Panc1 (cell line): ENCODE results near the gene TMEM156. TPM values are rescaled to one million over a fixed set of nuclear protein-coding genes. Genes with fewer than 3 reads are reported as not detected.
A peak's percentile ranks its signal among the peaks of the same experiment; 100 is the strongest.

Experiments
- ATAC-seq: fragments of 200-7000 bp; cut with Tn5 transposase; 2 replicates; pipeline ENCODE4 v1.9.1; 2020; ENCODE audit warnings: mild to moderate bottlenecking, moderate library complexity
- BruUV-seq: library from RNA; stranded (reverse); fragments of 400-500 nt; replicated peaks from 2 replicates; lab custom pipeline; 2021; lab: Mats Ljungman, UMichigan
- CTCF ChIA-PET: fragments of 300-600 bp; sonication (Branson Sonifier 250); formaldehyde crosslinking; loops from one replicate; lab custom pipeline; 2022; ENCODE audit warnings: antibody characterized with exemption; lab: Charles Lee
- POLR2A ChIA-PET: fragments of 300-600 bp; sonication (Branson Sonifier 250); formaldehyde crosslinking; loops from one replicate; lab custom pipeline; 2022; ENCODE audit warnings: antibody characterized with exemption; lab: Charles Lee
- DNase-seq: peaks from one replicate; pipeline ENCODE4 v3.0.0-alpha.2; 2010; ENCODE audit warnings: low read depth, low spot score
- H3K27ac ChIP-seq: 2 replicates; pipeline ENCODE4 v1.5.1; 2011; ENCODE audit warnings: mild to moderate bottlenecking, low read length, inconsistent platforms
- H3K27me3 ChIP-seq: fragments of 200-500 bp; sonication (Bioruptor generic); 2 replicates; pipeline ENCODE4 v1.6.0; 2014; ENCODE audit warnings: low read length, inconsistent platforms; ENCODE audit not compliant: control insufficient read depth, insufficient read depth
- H3K36me3 ChIP-seq: fragments of 200-500 bp; sonication (Bioruptor generic); 2 replicates; pipeline ENCODE4 v1.5.1; 2014; ENCODE audit warnings: inconsistent platforms, mild to moderate bottlenecking, low read length, moderate library complexity; ENCODE audit not compliant: control insufficient read depth, insufficient read depth
- H3K4me1 ChIP-seq: 2 replicates; pipeline ENCODE4 v1.5.1; 2011; ENCODE audit warnings: inconsistent platforms, mild to moderate bottlenecking, low read length, moderate library complexity; ENCODE audit not compliant: control insufficient read depth, insufficient read depth
- H3K4me3 ChIP-seq, 2 experiments: 2 replicates each; pipeline ENCODE4 v1.5.1; 2011 to 2012; ENCODE audit warnings: low read depth in 2 of 2, low read length in 2 of 2, mild to moderate bottlenecking in 2 of 2, inconsistent platforms in 1 of 2, moderate library complexity in 1 of 2
- H3K9me3 ChIP-seq: fragments of 200-500 bp; sonication (Bioruptor generic); 2 replicates; pipeline ENCODE4 v1.5.1; 2014; ENCODE audit warnings: low read depth, mild to moderate bottlenecking, inconsistent platforms, low read length, moderate library complexity; ENCODE audit not compliant: control insufficient read depth, insufficient read depth
- CTCF ChIP-seq: fragments of 450-650 bp; IDR thresholded peaks from 2 replicates; pipeline ENCODE4 v1.5.1; 2017; ENCODE audit warnings: mild to moderate bottlenecking
- POLR2AphosphoS5 ChIP-seq: IDR thresholded peaks from 2 replicates; pipeline ENCODE4 v1.6.1; 2012; ENCODE audit warnings: mild to moderate bottlenecking, low read depth, low read length, moderate library complexity
- REST ChIP-seq, 2 experiments: IDR thresholded peaks; 2 replicates each; pipeline ENCODE4 v1.6.1; 2011 to 2012; ENCODE audit warnings: low read depth in 2 of 2, control low read depth in 1 of 2, low read length in 1 of 2, mild to moderate bottlenecking in 1 of 2, moderate library complexity in 1 of 2; ENCODE audit not compliant: insufficient read depth in 1 of 2
- SIN3A ChIP-seq: IDR thresholded peaks from 2 replicates; pipeline ENCODE4 v1.6.1; 2012; ENCODE audit warnings: low read depth, mild to moderate bottlenecking, low read length, moderate library complexity, borderline replicate concordance; ENCODE audit not compliant: insufficient read depth
- TCF7L2 ChIP-seq: IDR thresholded peaks from 2 replicates; pipeline ENCODE4 v1.6.1; 2011; ENCODE audit warnings: mild to moderate bottlenecking, low read depth, low read length, inconsistent platforms
- in situ Hi-C: cut with HindIII; loops from 2 replicates; pipeline ENCODE4 v1.10.0; 2016; ENCODE audit warnings: low sequenced_read_pairs, low pct_unique_long_range_greater_than_20kb
- intact Hi-C: fragments of 100-400 bp; cut with micrococcal nuclease; formaldehyde crosslinking; loops from one replicate; pipeline ENCODE4 v1.10.0; 2022; ENCODE audit not compliant: unreplicated experiment
- total RNA-seq: library from RNA; stranded (reverse); gene quantifications from one replicate; pipeline ENCODE4 v1.2.1, GENCODE V29; 2021; ENCODE audit not compliant: unreplicated experiment

TMEM156 gene
- total RNA-seq, 1 experiment from 2014 or later: 5.8 TPM

GRCh38 chr4:38993683-38994082, 38.5 kb downstream of the TMEM156 start:
- ATAC-seq (no peak), DNase-seq (no peak)
- intact Hi-C loops: no loop called here

GRCh38 chr4:38990241-38990640, 42.0 kb downstream of the TMEM156 start:
- ATAC-seq: no peak
- H3K4me1 ChIP-seq: no peaks in the 10 kb centered on the region
- in situ Hi-C loops: no loop called here
- TF ChIP-seq TCF7L2: no peak
- TF ChIP-seq CTCF: no peak
- no peak for TF ChIP-seq POLR2AphosphoS5
- no peak for TF ChIP-seq SIN3A
- TF ChIP-seq REST (IDR thresholded peaks at IDR 0.05; ENCODE audit: insufficient read depth in 1 of 2, low read depth in 2 of 2, low read length in 1 of 2): no peak
- intact Hi-C loops: no loop called here
- no peaks in the 10 kb centered on the region for H3K9me3 ChIP-seq
- no peak for DNase-seq
- H3K27ac ChIP-seq: no peak overlapping the region
- BruUV-seq: no TSS peak
- H3K4me3 ChIP-seq: no peak overlapping the region
- CTCF ChIA-PET: interaction anchor here (0.6 kb wide), 1 partner anchor 101 kb away, joined by 4 read pairs; no protein-coding TSS in a partner anchor
- H3K36me3 ChIP-seq: no peaks in the 10 kb centered on the region
- no peaks in the 10 kb centered on the region for H3K27me3 ChIP-seq
- POLR2A ChIA-PET: no interaction called here

More at GRCh38 chr4:38993683-38994082, 38.5 kb downstream of the TMEM156 start:
- Histone ChIP-seq H3K4me1 (no peaks in the 10 kb centered on the region), H3K36me3 (no peaks in the 10 kb centered on the region), H3K27ac (no peak overlapping the region), H3K9me3 (no peaks in the 10 kb centered on the region), H3K27me3 (no peaks in the 10 kb centered on the region), H3K4me3 (no peak overlapping the region)
- no TSS peak for BruUV-seq
- in situ Hi-C loops: no loop called here
- POLR2A ChIA-PET: no interaction called here
- no peak for TF ChIP-seq TCF7L2
- peak; percentile 10; the same call in 1 of the 2 replicates for TF ChIP-seq CTCF
- CTCF ChIA-PET: interaction anchor here (0.6 to 0.7 kb wide), 2 partner anchors 233 to 706 kb away, joined by 3 to 6 read pairs; no protein-coding TSS in a partner anchor
